ENCODE data around the gene CCDC85C.

Gene CCDC85C

DNA sequence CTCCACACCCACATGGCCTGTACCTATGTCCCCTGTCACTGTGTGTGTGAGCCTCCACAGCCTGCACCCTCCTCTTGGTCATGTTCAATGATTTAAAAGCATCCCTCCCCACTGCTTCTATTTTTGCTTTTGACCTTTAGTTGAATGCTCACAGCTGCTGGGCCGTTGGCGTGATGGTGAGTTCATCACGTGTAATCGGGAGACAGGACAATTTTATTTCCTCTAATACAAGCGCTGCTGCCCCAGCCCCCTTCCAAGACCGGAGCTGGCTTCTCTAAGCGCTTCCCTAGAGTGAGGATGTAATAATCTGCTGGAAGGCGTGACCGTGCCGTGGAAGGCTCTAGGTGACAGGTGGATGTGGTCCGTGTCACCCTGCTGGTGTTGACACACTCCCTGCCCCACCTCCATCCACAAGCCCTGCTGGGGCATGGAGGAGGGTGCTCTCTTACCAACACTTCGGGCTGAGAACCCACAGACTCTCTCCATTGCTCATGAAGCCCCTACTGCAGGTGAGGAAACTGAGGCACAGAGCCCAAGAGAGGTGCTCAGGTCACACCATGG lies 25.4 kb downstream of the CCDC85C start:
- H3K4me1 ChIP-seq (ENCODE audit: control insufficient read depth in 1 of 2, insufficient read depth in 1 of 2, low read depth in 1 of 2, low read length in 1 of 2) = no peaks in the 10 kb centered on the region
- no peaks in the 10 kb centered on the region for H3K9me3 ChIP-seq
- no peaks in the 10 kb centered on the region for H3K27me3 ChIP-seq
- no peak overlapping the region for H3K4me3 ChIP-seq (ENCODE audit: low read depth in 1 of 2, low read length in 1 of 2)
- no peaks in the 10 kb centered on the region for H3K36me3 ChIP-seq
- TF ChIP-seq, protein P1, sequence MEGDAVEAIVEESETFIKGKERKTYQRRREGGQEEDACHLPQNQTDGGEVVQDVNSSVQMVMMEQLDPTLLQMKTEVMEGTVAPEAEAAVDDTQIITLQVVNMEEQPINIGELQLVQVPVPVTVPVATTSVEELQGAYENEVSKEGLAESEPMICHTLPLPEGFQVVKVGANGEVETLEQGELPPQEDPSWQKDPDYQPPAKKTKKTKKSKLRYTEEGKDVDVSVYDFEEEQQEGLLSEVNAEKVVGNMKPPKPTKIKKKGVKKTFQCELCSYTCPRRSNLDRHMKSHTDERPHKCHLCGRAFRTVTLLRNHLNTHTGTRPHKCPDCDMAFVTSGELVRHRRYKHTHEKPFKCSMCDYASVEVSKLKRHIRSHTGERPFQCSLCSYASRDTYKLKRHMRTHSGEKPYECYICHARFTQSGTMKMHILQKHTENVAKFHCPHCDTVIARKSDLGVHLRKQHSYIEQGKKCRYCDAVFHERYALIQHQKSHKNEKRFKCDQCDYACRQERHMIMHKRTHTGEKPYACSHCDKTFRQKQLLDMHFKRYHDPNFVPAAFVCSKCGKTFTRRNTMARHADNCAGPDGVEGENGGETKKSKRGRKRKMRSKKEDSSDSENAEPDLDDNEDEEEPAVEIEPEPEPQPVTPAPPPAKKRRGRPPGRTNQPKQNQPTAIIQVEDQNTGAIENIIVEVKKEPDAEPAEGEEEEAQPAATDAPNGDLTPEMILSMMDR (IDR thresholded peaks at IDR 0.05) = no peak
- H3K27ac ChIP-seq = no peak overlapping the region

DNA sequence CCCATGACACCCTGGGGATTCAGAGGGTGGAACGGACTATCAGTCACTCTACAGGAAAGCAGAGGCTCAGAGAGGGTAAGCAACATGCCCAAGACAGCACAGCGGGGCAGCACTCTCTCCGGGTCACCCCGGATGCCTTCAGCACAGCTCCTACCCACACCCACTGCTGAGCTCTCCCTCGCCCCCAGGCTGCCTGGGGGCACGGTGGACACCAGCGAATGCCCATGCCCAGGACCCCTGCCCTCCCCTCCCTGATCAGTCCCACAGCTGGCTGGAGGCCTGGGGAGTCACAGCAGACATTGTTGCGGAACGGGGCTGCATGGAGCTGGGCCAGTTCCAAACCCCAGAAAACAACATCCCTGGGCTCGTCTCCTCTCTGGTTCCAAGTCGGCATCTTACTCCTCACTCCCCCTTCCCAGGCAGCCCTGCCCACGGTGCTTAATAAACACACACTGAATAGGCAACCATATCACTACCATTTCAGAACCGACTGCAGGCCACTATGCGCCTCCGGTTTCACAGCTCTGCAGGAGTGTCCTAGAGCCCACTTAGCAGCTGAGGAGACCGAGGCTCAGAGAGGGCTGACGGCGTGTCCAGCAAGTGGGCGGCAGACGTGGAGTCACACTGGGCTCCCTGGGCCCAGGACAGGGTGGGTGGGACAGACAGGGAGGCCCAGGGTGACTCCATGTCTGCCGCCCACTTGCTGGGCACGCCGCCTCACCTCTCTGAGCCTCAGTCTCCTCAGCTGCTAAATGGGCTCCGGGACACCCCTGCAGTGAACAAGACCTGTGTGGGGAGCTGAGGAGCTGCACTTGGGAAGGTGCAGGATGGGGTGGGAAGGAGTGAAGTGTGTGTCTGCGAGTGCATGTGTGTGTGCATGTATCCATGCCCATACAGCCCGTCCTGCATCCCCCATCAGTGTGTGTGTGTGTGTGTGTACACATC lies 27.0 kb downstream of the CCDC85C start:
- Histone ChIP-seq H3K4me1 (ENCODE audit: control insufficient read depth in 1 of 2, insufficient read depth in 1 of 2, low read depth in 1 of 2, low read length in 1 of 2) (no peaks in the 10 kb centered on the region), H3K36me3 (no peaks in the 10 kb centered on the region), H3K27me3 (no peaks in the 10 kb centered on the region), H3K4me3 (ENCODE audit: low read depth in 1 of 2, low read length in 1 of 2) (no peak overlapping the region), H3K9me3 (no peaks in the 10 kb centered on the region), H3K27ac (no peak overlapping the region)
- TF ChIP-seq, protein P1 (IDR thresholded peaks at IDR 0.05) = no peak

GRCh38 chr14:99576304-99576703 lies 27.7 kb downstream of the CCDC85C start:
- H3K4me3 ChIP-seq (ENCODE audit: low read depth in 1 of 2, low read length in 1 of 2) = no peak overlapping the region
- H3K27me3 ChIP-seq = no peaks in the 10 kb centered on the region
- H3K36me3 ChIP-seq = no peaks in the 10 kb centered on the region
- TF ChIP-seq, protein P1 (IDR thresholded peaks at IDR 0.05) = no peak
- H3K4me1 ChIP-seq (ENCODE audit: control insufficient read depth in 1 of 2, insufficient read depth in 1 of 2, low read depth in 1 of 2, low read length in 1 of 2) = no peaks in the 10 kb centered on the region
- H3K27ac ChIP-seq = no peak overlapping the region
- H3K9me3 ChIP-seq = no peaks in the 10 kb centered on the region

- TF ChIP-seq, protein P1 (IDR thresholded peaks at IDR 0.05) = no peak
- Histone ChIP-seq H3K4me1 (ENCODE audit: control insufficient read depth in 1 of 2, insufficient read depth in 1 of 2, low read depth in 1 of 2, low read length in 1 of 2) (no peaks in the 10 kb centered on the region), H3K9me3 (no peaks in the 10 kb centered on the region), H3K36me3 (no peaks in the 10 kb centered on the region), H3K27ac (no peak overlapping the region), H3K4me3 (ENCODE audit: low read depth in 1 of 2, low read length in 1 of 2) (no peak overlapping the region), H3K27me3 (no peaks in the 10 kb centered on the region)
These were observed 28.7 kb downstream of the CCDC85C start for GRCh38 chr14:99575043-99576023.

DNA sequence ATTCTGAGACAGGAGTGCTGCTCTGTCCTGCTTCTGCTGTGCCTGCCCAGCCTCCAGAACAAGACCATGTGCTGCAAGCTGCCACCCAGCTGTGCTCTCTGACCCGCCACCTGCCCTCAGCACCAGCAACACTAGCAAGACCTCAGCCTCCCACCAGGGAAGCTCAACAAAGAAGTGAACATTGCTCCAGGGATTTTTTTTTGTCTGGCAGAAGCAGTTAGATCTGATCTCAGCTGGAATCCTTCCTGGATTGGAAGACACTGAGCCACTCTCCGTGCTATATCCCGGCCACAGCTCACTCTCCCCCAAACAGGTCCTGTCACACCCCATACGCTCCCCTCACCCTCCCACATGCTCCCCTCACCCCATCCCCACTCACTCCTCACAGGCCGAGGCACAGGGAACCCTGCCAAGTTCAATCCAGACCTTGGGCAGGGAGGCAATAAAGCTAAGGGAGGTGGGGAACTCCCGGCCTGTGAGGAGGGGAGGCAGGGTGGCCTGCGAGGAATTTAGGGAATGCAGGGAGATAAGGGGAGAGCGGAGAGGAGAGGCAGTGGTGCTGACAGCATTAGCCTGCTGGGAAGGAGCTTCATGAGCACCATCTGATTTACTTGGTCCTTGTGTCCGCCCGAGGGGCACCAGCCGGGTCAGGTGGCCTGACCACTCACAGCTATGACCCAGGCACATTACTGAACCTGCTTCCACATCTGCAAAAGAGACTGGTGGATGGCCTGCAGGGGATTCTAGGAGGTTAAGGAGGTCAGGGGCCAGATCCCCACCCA lies 29.7 kb downstream of the CCDC85C start:
- H3K4me3 ChIP-seq (ENCODE audit: low read depth in 1 of 2, low read length in 1 of 2) = no peak overlapping the region
- no peak overlapping the region for H3K27ac ChIP-seq
- H3K36me3 ChIP-seq = no peaks in the 10 kb centered on the region
- TF ChIP-seq, protein P1 (IDR thresholded peaks at IDR 0.05) = no peak
- no peaks in the 10 kb centered on the region for H3K4me1 ChIP-seq (ENCODE audit: control insufficient read depth in 1 of 2, insufficient read depth in 1 of 2, low read depth in 1 of 2, low read length in 1 of 2)
- peaks cover 3% of the 10 kb centered on the region for H3K27me3 ChIP-seq
- H3K9me3 ChIP-seq = no peaks in the 10 kb centered on the region

All from neutrophil (primary cell).